ENCODE results near the gene PHRF1. TPM values are rescaled to one million over a fixed set of nuclear protein-coding genes. Genes with fewer than 3 reads are reported as not detected.

Gene PHRF1
- total RNA-seq, 6 donors from 2014 or later, result 25.7 to 93.2 (median 37.9) TPM

GRCh38 chr11:659532-660085 lies 83.3 kb downstream of the PHRF1 start:
- peaks cover 0 to 46% (median 22%) of the 10 kb centered on the region in 4 donors for H3K36me3 ChIP-seq
- H3K9me3 ChIP-seq, result no peaks in the 10 kb centered on the region
- H3K4me3 ChIP-seq, result no peak overlapping the region
- no peaks in the 10 kb centered on the region for H3K27me3 ChIP-seq
- no peak for ATAC-seq (ENCODE audit: low FRiP score in 2 of 2)
- H3K27ac ChIP-seq, result no peak overlapping the region
- no peak for DNase-seq
- 90 to 93% methylated on average over 13 to 15 of the region's 16 CpGs for WGBS, 2 donors
- TF ChIP-seq EP300 (IDR thresholded peaks at IDR 0.05) (no peak), CTCF (IDR thresholded peaks at IDR 0.05) (no peak), POLR2A (IDR thresholded peaks at IDR 0.05) (no peak), POLR2AphosphoS5 (IDR thresholded peaks at IDR 0.05) (no peak)
- peaks cover 0 to 5% (median 0%) of the 10 kb centered on the region in 4 donors for H3K4me1 ChIP-seq

- WGBS, 2 donors, result 85 to 93% methylated on average over 12 to 16 of the region's 19 CpGs
- Histone ChIP-seq H3K9me3 (no peaks in the 10 kb centered on the region), H3K4me1 (peaks cover 0 to 2% (median 0%) of the 10 kb centered on the region in 4 donors), H3K4me3 (no peak overlapping the region), H3K27ac (no peak overlapping the region), H3K27me3 (no peaks in the 10 kb centered on the region), H3K36me3 (peaks cover 0 to 46% (median 22%) of the 10 kb centered on the region in 4 donors)
- ATAC-seq (ENCODE audit: low FRiP score in 2 of 2) (no peak), DNase-seq (no peak)
- TF ChIP-seq EP300 (IDR thresholded peaks at IDR 0.05) (no peak), POLR2A (IDR thresholded peaks at IDR 0.05) (no peak), CTCF (IDR thresholded peaks at IDR 0.05) (no peak), POLR2AphosphoS5 (IDR thresholded peaks at IDR 0.05) (no peak)
Observed at GRCh38 chr11:660281-660680, 84.0 kb downstream of the PHRF1 start.

GRCh38 chr11:660681-661444 lies 84.6 kb downstream of the PHRF1 start:
- ATAC-seq (ENCODE audit: low FRiP score in 2 of 2), result no peak
- no peaks in the 10 kb centered on the region for H3K27me3 ChIP-seq
- H3K4me3 ChIP-seq, result no peak overlapping the region
- H3K27ac ChIP-seq, result no peak overlapping the region
- peaks cover 0 to 52% (median 24%) of the 10 kb centered on the region in 4 donors for H3K36me3 ChIP-seq
- 89 to 97% methylated on average over 10 to 19 of the region's 19 CpGs for WGBS, 2 donors
- H3K9me3 ChIP-seq, result no peaks in the 10 kb centered on the region
- no peak for DNase-seq
- TF ChIP-seq POLR2A (IDR thresholded peaks at IDR 0.05) (no peak), CTCF (IDR thresholded peaks at IDR 0.05) (no peak), EP300 (IDR thresholded peaks at IDR 0.05) (no peak), POLR2AphosphoS5 (IDR thresholded peaks at IDR 0.05) (no peak)
- no peaks in the 10 kb centered on the region for H3K4me1 ChIP-seq

Small RNAs within 50 kb of the gene (small RNA-seq; reads per million reads assigned to genes)
- 16.2 to 60.5 (median 32.7) reads per million in 4 donors for gene MIR210

Other genes starting within 250 kb of the PHRF1 start
- gene B4GALNT4, start 207.0 kb upstream of the PHRF1 start, total RNA-seq, result 1 to 10 TPM in 1 of 6 donors, under 1 TPM in 4, not detected in 1; 0.23 to 2.1 (median 0.54) TPM
- 10 to 100 TPM; 33.4 to 86.3 (median 55.2) TPM for gene PKP3, start 182.3 kb upstream of the PHRF1 start, total RNA-seq
- 100 to 1,000 TPM in 3 of 6 donors, 10 to 100 TPM in 3; 54.7 to 116 (median 91.1) TPM for gene SIGIRR, start 161.5 kb upstream of the PHRF1 start, total RNA-seq
- 10 to 100 TPM; 11.7 to 62.9 (median 18.8) TPM for gene ANO9, start 134.5 kb upstream of the PHRF1 start, total RNA-seq
- 100 to 1,000 TPM in 1 of 6 donors, 10 to 100 TPM in 5; 29.6 to 188 (median 45.1) TPM for gene PTDSS2, start 126.2 kb upstream of the PHRF1 start, total RNA-seq
- 100 to 1,000 TPM; 236 to 374 (median 339) TPM for gene RNH1, start 69.2 kb upstream of the PHRF1 start, total RNA-seq
- gene HRAS, start 40.9 kb upstream of the PHRF1 start, total RNA-seq, result 10 to 100 TPM; 45.5 to 85.0 (median 59.9) TPM
- gene LRRC56, start 38.9 kb upstream of the PHRF1 start, total RNA-seq, result 10 to 100 TPM in 1 of 6 donors, 1 to 10 TPM in 5; 3.5 to 11.5 (median 5.8) TPM
- gene LMNTD2, start 15.7 kb upstream of the PHRF1 start, total RNA-seq, result 10 to 100 TPM in 2 of 6 donors, 1 to 10 TPM in 4; 4.6 to 32.5 (median 6.7) TPM
- gene RASSF7, start 15.5 kb upstream of the PHRF1 start, total RNA-seq, result 100 to 1,000 TPM in 5 of 6 donors, 10 to 100 TPM in 1; 80.2 to 222 (median 129) TPM
- 100 to 1,000 TPM in 2 of 6 donors, 10 to 100 TPM in 4; 32.6 to 123 (median 56.2) TPM for gene IRF7, start 39.5 kb downstream of the PHRF1 start, total RNA-seq
- under 1 TPM in 1 of 6 donors, not detected in 5; 0.40 TPM for gene CDHR5, start 48.5 kb downstream of the PHRF1 start, total RNA-seq
- gene SCT, start 50.7 kb downstream of the PHRF1 start, total RNA-seq, result under 1 TPM in 1 of 6 donors, not detected in 5; 0.72 TPM
- 1 to 10 TPM in 3 of 6 donors, under 1 TPM in 1, not detected in 2; 0.54 to 4.2 (median 1.5) TPM for gene DRD4, start 60.8 kb downstream of the PHRF1 start, total RNA-seq
- 10 to 100 TPM; 23.9 to 87.3 (median 35.6) TPM for gene DEAF1, start 118.8 kb downstream of the PHRF1 start, total RNA-seq
- gene TMEM80, start 119.3 kb downstream of the PHRF1 start, total RNA-seq, result 10 to 100 TPM; 28.6 to 62.9 (median 36.1) TPM
- gene EPS8L2, start 129.8 kb downstream of the PHRF1 start, total RNA-seq, result 100 to 1,000 TPM; 120 to 497 (median 199) TPM
- gene TALDO1, start 171.0 kb downstream of the PHRF1 start, total RNA-seq, result 100 to 1,000 TPM; 163 to 313 (median 217) TPM
- gene GATD1, start 201.0 kb downstream of the PHRF1 start, total RNA-seq, result 10 to 100 TPM; 14.8 to 77.7 (median 63.6) TPM
- not detected for gene CEND1, start 213.6 kb downstream of the PHRF1 start, total RNA-seq
- 10 to 100 TPM; 13.6 to 29.3 (median 22.3) TPM for gene SLC25A22, start 221.8 kb downstream of the PHRF1 start, total RNA-seq
- gene PIDD1, start 228.8 kb downstream of the PHRF1 start, total RNA-seq, result 10 to 100 TPM in 5 of 6 donors, 1 to 10 TPM in 1; 5.2 to 76.5 (median 15.4) TPM
- 1,000 to 10,000 TPM in 2 of 6 donors, 100 to 1,000 TPM in 4; 451 to 1,926 (median 773) TPM for gene RPLP2, start 233.5 kb downstream of the PHRF1 start, total RNA-seq
- 100 to 1,000 TPM in 4 of 6 donors, 10 to 100 TPM in 2; 74.5 to 303 (median 164) TPM for gene PNPLA2, start 242.4 kb downstream of the PHRF1 start, total RNA-seq

Measured in upper lobe of left lung (tissue), 6 donors.